Measurements from ENCODE around the gene SYCP2.
"Not testable (repeated sequence)": the region's sequence is repeated elsewhere in the genome, so short reads cannot be mapped to it uniquely, and the experiment has no call there.

The SYCP2 gene

GRCh38 chr20:59903621-59904020 is 29.8 kb downstream of the SYCP2 start:
- no peak for DNase-seq (ENCODE audit: low read depth in 2 of 2)

GRCh38 chr20:59902470-59902869 is 31.0 kb downstream of the SYCP2 start:
- no peak for DNase-seq (ENCODE audit: low read depth in 2 of 2)

GRCh38 chr20:59895908-59896307 is 37.5 kb downstream of the SYCP2 start:
- DNase-seq (ENCODE audit: low read depth in 2 of 2), result no peak

GRCh38 chr20:59891581-59891980 is 41.9 kb downstream of the SYCP2 start:
- DNase-seq (ENCODE audit: low read depth in 2 of 2), result no peak

- DNase-seq (ENCODE audit: low read depth in 2 of 2), result not testable (repeated sequence)
Observed at GRCh38 chr20:59890035-59890434, 43.4 kb downstream of the SYCP2 start.

GRCh38 chr20:59888050-59888449 is 45.4 kb downstream of the SYCP2 start:
- DNase-seq (ENCODE audit: low read depth in 2 of 2), result no peak

GRCh38 chr20:59884494-59884893 is 48.9 kb downstream of the SYCP2 start:
- no peak for DNase-seq (ENCODE audit: low read depth in 2 of 2)

GRCh38 chr20:59880198-59880597 is 53.2 kb downstream of the SYCP2 start:
- no peak for DNase-seq (ENCODE audit: low read depth in 2 of 2)

- no peak for DNase-seq (ENCODE audit: low read depth in 2 of 2)
Observed at GRCh38 chr20:59873409-59873808, 60.0 kb downstream of the SYCP2 start.

GRCh38 chr20:59871096-59871495 is 62.3 kb downstream of the SYCP2 start:
- no peak for DNase-seq (ENCODE audit: low read depth in 2 of 2)

- DNase-seq (ENCODE audit: low read depth in 2 of 2), result no peak
Observed at GRCh38 chr20:59866338-59866737, 67.1 kb downstream of the SYCP2 start.

GRCh38 chr20:59864726-59865125 is 68.7 kb downstream of the SYCP2 start:
- DNase-seq (ENCODE audit: low read depth in 2 of 2), result no peak

- DNase-seq (ENCODE audit: low read depth in 2 of 2), result no peak
Observed at GRCh38 chr20:59863058-59863457, 70.4 kb downstream of the SYCP2 start.

GRCh38 chr20:59861401-59861800 is 72.0 kb downstream of the SYCP2 start:
- DNase-seq (ENCODE audit: low read depth in 2 of 2), result no peak

GRCh38 chr20:59858425-59858824 is 75.0 kb downstream of the SYCP2 start:
- DNase-seq (ENCODE audit: low read depth in 2 of 2), result no peak

GRCh38 chr20:59857966-59858365 is 75.5 kb downstream of the SYCP2 start:
- no peak for DNase-seq (ENCODE audit: low read depth in 2 of 2)

GRCh38 chr20:59856941-59857340 is 76.5 kb downstream of the SYCP2 start:
- DNase-seq (ENCODE audit: low read depth in 2 of 2), result not testable (repeated sequence)

GRCh38 chr20:59856526-59856925 is 76.9 kb downstream of the SYCP2 start:
- DNase-seq (ENCODE audit: low read depth in 2 of 2), result not testable (repeated sequence)

- no peak for DNase-seq (ENCODE audit: low read depth in 2 of 2)
Observed at GRCh38 chr20:59850018-59850641, 83.3 kb downstream of the SYCP2 start.

GRCh38 chr20:59848182-59848581 is 85.3 kb downstream of the SYCP2 start:
- DNase-seq (ENCODE audit: low read depth in 2 of 2), result no peak

- DNase-seq (ENCODE audit: low read depth in 2 of 2), result no peak
Observed at GRCh38 chr20:59845472-59845871, 88.0 kb downstream of the SYCP2 start.

- no peak for DNase-seq (ENCODE audit: low read depth in 2 of 2)
Observed at GRCh38 chr20:59839400-59839799, 94.0 kb downstream of the SYCP2 start.

- DNase-seq (ENCODE audit: low read depth in 2 of 2), result no peak
Observed at GRCh38 chr20:59837623-59838394, 95.6 kb downstream of the SYCP2 start.

All from stimulated activated CD8-positive, alpha-beta memory T cell treated with anti-CD3 and anti-CD28 coated beads, Interleukin-7, amount 100 ng/mL, for 1 hour (primary cell).